T-cell (primary cell): ENCODE results near the gene TMEM9. TPM values are rescaled to one million over a fixed set of nuclear protein-coding genes. Genes with fewer than 3 reads are reported as not detected.

Experiments used
- ATAC-seq, 4 experiments: fragments of 200-7000 bp in 3 of 4; fragments of 150-1000 bp in 1 of 4; cut with Tn5 transposase; replicated peaks in 1 of 4; 1 replicate in 3 of 4; 2 replicates in 1 of 4; pipeline ENCODE4 v1.10.0; 2021; ENCODE audit warnings: moderate library complexity in 3 of 4, mild to moderate bottlenecking in 2 of 4, moderate number of reproducible peaks in 1 of 4
- CTCF ChIA-PET, 2 donors: fragments of 300-600 bp; sonication (Branson Sonifier 250); formaldehyde crosslinking; loops; one replicate each; lab custom pipeline; 2022; ENCODE audit warnings: antibody characterized with exemption in 2 of 2; lab: Charles Lee
- POLR2A ChIA-PET, 2 donors: fragments of 300-600 bp; sonication (Branson Sonifier 250); formaldehyde crosslinking; loops; one replicate each; lab custom pipeline; 2022; ENCODE audit warnings: antibody characterized with exemption in 2 of 2; lab: Charles Lee
- DNase-seq, 35 experiments: peaks; one replicate each; pipeline versions ENCODE4 v3.0.0 to v3.0.0-alpha.2; 2013 to 2023
- H3K27ac ChIP-seq: one replicate; pipeline ENCODE4 v1.5.1; 2013; ENCODE audit warnings: low read length
- H3K27me3 ChIP-seq, 2 experiments: replicated peaks in 1 of 2; 1 replicate in 1 of 2; 2 replicates in 1 of 2; pipeline versions ENCODE4 v1.6.1 to v1.7.0; 2013; ENCODE audit warnings: low read length in 1 of 2, mixed read lengths in 1 of 2; ENCODE audit not compliant: control insufficient read depth in 2 of 2, insufficient read depth in 2 of 2; ENCODE audit errors: extremely low read depth in 1 of 2
- H3K36me3 ChIP-seq, 2 donors: 1 replicate in 1 of 2; 2 replicates in 1 of 2; pipeline versions ENCODE4 v1.6.1 to v1.7.0; 2013; ENCODE audit warnings: low read length in 1 of 2; ENCODE audit not compliant: control insufficient read depth in 2 of 2, insufficient read depth in 1 of 2; ENCODE audit errors: extremely low read depth in 1 of 2
- H3K4me1 ChIP-seq, 2 experiments: 1 replicate in 1 of 2; 2 replicates in 1 of 2; pipeline versions ENCODE4 v1.6.1 to v1.7.0; 2013; ENCODE audit warnings: low read length in 2 of 2, mixed read lengths in 1 of 2; ENCODE audit not compliant: insufficient read depth in 2 of 2, control insufficient read depth in 1 of 2; ENCODE audit errors: extremely low read depth in 1 of 2
- H3K4me3 ChIP-seq, 2 donors: 1 replicate in 1 of 2; 2 replicates in 1 of 2; pipeline versions ENCODE4 v1.5.1 to v1.7.0; 2013; ENCODE audit warnings: mild to moderate bottlenecking in 2 of 2, low read length in 1 of 2, moderate library complexity in 1 of 2; ENCODE audit not compliant: control insufficient read depth in 1 of 2; ENCODE audit errors: extremely low read depth in 1 of 2
- H3K9me3 ChIP-seq: 2 replicates; pipeline ENCODE4 v1.7.0; 2013
- H3K27ac Mint-ChIP-seq, 2 donors: one replicate each; pipeline ENCODE4 v1.8.0; 2020 to 2021; ENCODE audit warnings: mild to moderate bottlenecking in 2 of 2, mixed read lengths in 2 of 2
- H3K27me3 Mint-ChIP-seq, 2 donors: one replicate each; pipeline ENCODE4 v1.8.0; 2021 to 2022; ENCODE audit warnings: mixed read lengths in 2 of 2
- H3K36me3 Mint-ChIP-seq: one replicate; pipeline ENCODE4 v1.8.0; 2021; ENCODE audit warnings: mixed read lengths
- H3K4me1 Mint-ChIP-seq, 3 donors: one replicate each; pipeline ENCODE4 v1.8.0; 2020 to 2022; ENCODE audit warnings: mixed read lengths in 3 of 3, mild to moderate bottlenecking in 1 of 3
- H3K4me3 Mint-ChIP-seq, 3 donors: one replicate each; pipeline ENCODE4 v1.8.0; 2020 to 2022; ENCODE audit warnings: mild to moderate bottlenecking in 3 of 3, mixed read lengths in 3 of 3, moderate library complexity in 3 of 3
- H3K9me3 Mint-ChIP-seq, 3 donors: one replicate each; pipeline ENCODE4 v1.8.0; 2020 to 2022; ENCODE audit warnings: mixed read lengths in 3 of 3
- WGBS: methylation state at CpG from one replicate; pipeline ENCODE4 v1.1.5; 2013; ENCODE audit warnings: missing lambda C conversion rate; ENCODE audit not compliant: insufficient coverage; 5-methylcytosine and 5-hydroxymethylcytosine counted together
- total RNA-seq, 35 experiments: library from RNA in 6 of 35; stranded (reverse) in 6 of 35; fragments of 120-200 nt in 1 of 35; gene quantifications; one replicate each; pipeline versions ENCODE4 v1.2.1 to v1.2.4 and lab custom pipeline; 2013 to 2026

Gene TMEM9
- total RNA-seq, 5 donors from 2014 or later (not counting 1 experiment from before 2014, with no cell fraction given), result 15.5 to 22.2 (median 17.7) TPM

- H3K4me3 ChIP-seq, result no peak overlapping the region
- peaks cover 0 to 2% (median 0%) of the 10 kb centered on the region in 3 donors for H3K4me1 Mint-ChIP-seq
- no peaks in the 10 kb centered on the region for H3K4me1 ChIP-seq
- peaks cover 28 to 62% of the 10 kb centered on the region in 2 donors for H3K36me3 ChIP-seq
- CTCF ChIA-PET, result no interaction called here
- DNase-seq (no peak), ATAC-seq (no peak)
- no peaks in the 10 kb centered on the region for H3K9me3 ChIP-seq
- no peak overlapping the region for H3K27ac Mint-ChIP-seq
- no peaks in the 10 kb centered on the region for H3K9me3 Mint-ChIP-seq
- H3K27ac ChIP-seq, result no peak overlapping the region
- H3K27me3 ChIP-seq, result no peaks in the 10 kb centered on the region
- H3K4me3 Mint-ChIP-seq, result no peak overlapping the region
- POLR2A ChIA-PET, result no interaction called here
- H3K27me3 Mint-ChIP-seq, result no peaks in the 10 kb centered on the region
- peaks cover 72% of the 10 kb centered on the region for H3K36me3 Mint-ChIP-seq
- WGBS, result 94% methylated on average over 16 of the region's 16 CpGs
Measured at GRCh38 chr1:201142011-201142848, 12.0 kb downstream of the TMEM9 start.

GRCh38 chr1:201141418-201141817 is 12.9 kb downstream of the TMEM9 start:
- DNase-seq, result no peak
- Histone ChIP-seq H3K27ac (no peak overlapping the region), H3K9me3 (no peaks in the 10 kb centered on the region), H3K4me3 (no peak overlapping the region), H3K36me3 (peaks cover 32 to 58% of the 10 kb centered on the region in 2 donors), H3K27me3 (no peaks in the 10 kb centered on the region), H3K4me1 (no peaks in the 10 kb centered on the region)
- Mint-ChIP-seq H3K9me3 (no peaks in the 10 kb centered on the region), H3K4me3 (no peak overlapping the region), H3K36me3 (peaks cover 66% of the 10 kb centered on the region), H3K4me1 (no peaks in the 10 kb centered on the region), H3K27ac (no peak overlapping the region), H3K27me3 (no peaks in the 10 kb centered on the region)
- WGBS, result 86% methylated on average over 2 of the region's 5 CpGs
- ATAC-seq, result no peak
- POLR2A ChIA-PET, result interaction anchor here in 1 of 2 donors (0.6 kb wide), 1 partner anchor 28 kb away, joined by 5 read pairs; no protein-coding TSS in a partner anchor
- CTCF ChIA-PET, result no interaction called here

GRCh38 chr1:201140941-201141260 is 13.4 kb downstream of the TMEM9 start:
- CTCF ChIA-PET, result no interaction called here
- no peaks in the 10 kb centered on the region for H3K4me1 Mint-ChIP-seq
- H3K36me3 ChIP-seq, result peaks cover 32 to 57% of the 10 kb centered on the region in 2 donors

GRCh38 chr1:201140235-201140940 is 13.9 kb downstream of the TMEM9 start:
- CTCF ChIA-PET, result no interaction called here
- no peak overlapping the region for H3K27ac ChIP-seq
- H3K27ac Mint-ChIP-seq, result no peak overlapping the region
- no peaks in the 10 kb centered on the region for H3K4me1 Mint-ChIP-seq
- H3K9me3 ChIP-seq, result no peaks in the 10 kb centered on the region
- 90% methylated on average over 6 of the region's 10 CpGs for whole genome bisulfite sequencing
- no peaks in the 10 kb centered on the region for H3K4me1 ChIP-seq
- no peak for DNase-seq
- peaks cover 64% of the 10 kb centered on the region for H3K36me3 Mint-ChIP-seq
- H3K4me3 ChIP-seq, result no peak overlapping the region
- no peaks in the 10 kb centered on the region for H3K9me3 Mint-ChIP-seq
- H3K27me3 ChIP-seq, result no peaks in the 10 kb centered on the region
- ATAC-seq, result no peak
- no peaks in the 10 kb centered on the region for H3K27me3 Mint-ChIP-seq
- H3K36me3 ChIP-seq, result peaks cover 33 to 53% of the 10 kb centered on the region in 2 donors
- H3K4me3 Mint-ChIP-seq, result no peak overlapping the region
- POLR2A ChIA-PET, result interaction anchor here in 1 of 2 donors (0.6 kb wide), 1 partner anchor 27 kb away, joined by 5 read pairs; no protein-coding TSS in a partner anchor

More at GRCh38 chr1:201140941-201141260, 13.4 kb downstream of the TMEM9 start:
- ATAC-seq (no peak), DNase-seq (no peak)
- Histone ChIP-seq H3K27ac (no peak overlapping the region), H3K27me3 (no peaks in the 10 kb centered on the region), H3K4me1 (no peaks in the 10 kb centered on the region), H3K4me3 (no peak overlapping the region), H3K9me3 (no peaks in the 10 kb centered on the region)
- WGBS, result 97% methylated on average over 8 of the region's 8 CpGs
- Mint-ChIP-seq H3K36me3 (peaks cover 62% of the 10 kb centered on the region), H3K9me3 (no peaks in the 10 kb centered on the region), H3K27me3 (no peaks in the 10 kb centered on the region), H3K4me3 (no peak overlapping the region), H3K27ac (no peak overlapping the region)
- POLR2A ChIA-PET, result interaction anchor here in 1 of 2 donors (0.6 kb wide), 1 partner anchor 27 kb away, joined by 5 read pairs; no protein-coding TSS in a partner anchor

- peaks cover 63% of the 10 kb centered on the region for H3K36me3 Mint-ChIP-seq
- no peaks in the 10 kb centered on the region for H3K4me1 ChIP-seq
Measured at GRCh38 chr1:201139756-201140155, 14.5 kb downstream of the TMEM9 start.

GRCh38 chr1:201139306-201139705 is 15.0 kb downstream of the TMEM9 start:
- ATAC-seq (no peak), DNase-seq (no peak)
- Mint-ChIP-seq H3K9me3 (no peaks in the 10 kb centered on the region), H3K27ac (no peak overlapping the region), H3K4me1 (no peaks in the 10 kb centered on the region), H3K36me3 (peaks cover 63% of the 10 kb centered on the region), H3K4me3 (no peak overlapping the region), H3K27me3 (no peaks in the 10 kb centered on the region)
- CTCF ChIA-PET, result no interaction called here
- Histone ChIP-seq H3K36me3 (peaks cover 33 to 48% of the 10 kb centered on the region in 2 donors), H3K27ac (no peak overlapping the region), H3K4me3 (no peak overlapping the region), H3K9me3 (no peaks in the 10 kb centered on the region), H3K4me1 (no peaks in the 10 kb centered on the region), H3K27me3 (no peaks in the 10 kb centered on the region)
- 97% methylated on average over 4 of the region's 5 CpGs for WGBS
- POLR2A ChIA-PET, result no interaction called here

More at GRCh38 chr1:201139756-201140155, 14.5 kb downstream of the TMEM9 start:
- Histone ChIP-seq H3K27ac (no peak overlapping the region), H3K36me3 (peaks cover 33 to 47% of the 10 kb centered on the region in 2 donors), H3K4me3 (no peak overlapping the region), H3K27me3 (no peaks in the 10 kb centered on the region), H3K9me3 (no peaks in the 10 kb centered on the region)
- ATAC-seq (no peak), DNase-seq (no peak)
- Mint-ChIP-seq H3K27me3 (no peaks in the 10 kb centered on the region), H3K9me3 (no peaks in the 10 kb centered on the region), H3K27ac (no peak overlapping the region), H3K4me3 (no peak overlapping the region), H3K4me1 (no peaks in the 10 kb centered on the region)
- WGBS, result 97% methylated on average over 6 of the region's 9 CpGs
- ChIA-PET POLR2A (no interaction called here), CTCF (no interaction called here)
